Activated effector memory CD4-positive, alpha-beta T cell treated with anti-CD3 and anti-CD28 coated beads, Interleukin-2, amount 50 U/mL, for 16 hours (primary cell): ENCODE data around the gene AICDA.

Experiments used
- DNase-seq: peaks from one replicate; pipeline ENCODE4 v3.0.0-alpha.2; 2020

AICDA gene

GRCh38 chr12:8553088-8553627 lies 59.5 kb downstream of the AICDA start:
- no peak for DNase-seq
